SK-N-SH treated with all-trans-retinoic acid at 6 μM for 48 hours (cell line): Measurements from ENCODE around the gene DCAF5.

Source experiments
- ATAC-seq: fragments of 200-7000 bp; cut with Tn5 transposase; 3 replicates; pipeline ENCODE4 v1.9.1; 2020; ENCODE audit warnings: mild to moderate bottlenecking, moderate library complexity
- ARNTL ChIP-seq: fragments of 450-650 bp; formaldehyde crosslinking; IDR thresholded peaks from 2 replicates; pipeline ENCODE4 v1.5.0; 2020; ENCODE audit warnings: low read depth, mild to moderate bottlenecking, moderate library complexity, borderline replicate concordance
- BACH2 ChIP-seq: fragments of 250-450 bp; sonication (Bioruptor Pico); IDR thresholded peaks from 2 replicates; pipeline ENCODE4 v1.9.0; 2021; ENCODE audit warnings: mild to moderate bottlenecking, borderline replicate concordance
- CSDC2 ChIP-seq: fragments of 250-450 bp; sonication (Bioruptor Pico); IDR thresholded peaks from 2 replicates; pipeline ENCODE4 v1.5.0; 2020; ENCODE audit warnings: mild to moderate bottlenecking, moderate library complexity
- CSRNP3 ChIP-seq: fragments of 250-450 bp; sonication (Bioruptor Pico); IDR thresholded peaks from 2 replicates; pipeline ENCODE4 v1.5.1; 2021; ENCODE audit warnings: mild to moderate bottlenecking, moderate library complexity
- ESRRG ChIP-seq: fragments of 250-450 bp; sonication (Bioruptor Pico); IDR thresholded peaks from 2 replicates; pipeline ENCODE4 v1.6.1; 2021; ENCODE audit warnings: mild to moderate bottlenecking
- GLIS3 ChIP-seq: fragments of 250-450 bp; sonication (Bioruptor Pico); IDR thresholded peaks from 2 replicates; pipeline ENCODE4 v1.5.0; 2020; ENCODE audit warnings: mild to moderate bottlenecking, moderate library complexity
- ISL1 ChIP-seq: fragments of 250-450 bp; sonication (Bioruptor Pico); IDR thresholded peaks from 2 replicates; pipeline ENCODE4 v2.1.2; 2022; ENCODE audit warnings: mild to moderate bottlenecking, moderate library complexity
- OSR1 ChIP-seq: fragments of 250-450 bp; sonication (Bioruptor Pico); IDR thresholded peaks from 2 replicates; pipeline ENCODE4 v1.8.0; 2022; ENCODE audit warnings: moderate library complexity, mild to moderate bottlenecking, inconsistent platforms
- PATZ1 ChIP-seq: fragments of 250-450 bp; sonication (Bioruptor Pico); IDR thresholded peaks from 2 replicates; pipeline ENCODE4 v1.8.0; 2020; ENCODE audit warnings: mild to moderate bottlenecking, moderate library complexity, borderline replicate concordance
- PPARA ChIP-seq: fragments of 250-450 bp; sonication (Bioruptor Pico); IDR thresholded peaks from 2 replicates; pipeline ENCODE4 v1.5.0; 2020; ENCODE audit warnings: mild to moderate bottlenecking, borderline replicate concordance
- RARB ChIP-seq: fragments of 250-450 bp; sonication (Bioruptor Pico); IDR thresholded peaks from 2 replicates; pipeline ENCODE4 v1.8.0; 2021; ENCODE audit warnings: mild to moderate bottlenecking, moderate library complexity
- SNAI2 ChIP-seq: fragments of 250-450 bp; sonication (Bioruptor Pico); IDR thresholded peaks from 2 replicates; pipeline ENCODE4 v1.5.0; 2020; ENCODE audit warnings: mild to moderate bottlenecking, moderate library complexity
- TCF4 ChIP-seq: fragments of 250-450 bp; sonication (Bioruptor Pico); IDR thresholded peaks from 2 replicates; pipeline ENCODE4 v1.8.0; 2021; ENCODE audit warnings: mild to moderate bottlenecking, moderate library complexity, borderline replicate concordance
- TOX ChIP-seq: fragments of 250-450 bp; sonication (Bioruptor Pico); IDR thresholded peaks from 2 replicates; pipeline ENCODE4 v1.8.0; 2021; ENCODE audit warnings: mild to moderate bottlenecking, moderate library complexity, borderline replicate concordance
- TSHZ2 ChIP-seq: fragments of 250-450 bp; sonication (Bioruptor Pico); IDR thresholded peaks from 2 replicates; pipeline ENCODE4 v1.5.0; 2020; ENCODE audit warnings: mild to moderate bottlenecking, moderate library complexity
- ZC3H10 ChIP-seq: fragments of 250-450 bp; sonication (Bioruptor Pico); IDR thresholded peaks from 2 replicates; pipeline ENCODE4 v1.5.1; 2021; ENCODE audit warnings: mild to moderate bottlenecking, moderate library complexity
- ZFP3 ChIP-seq: fragments of 250-450 bp; sonication (Bioruptor Pico); IDR thresholded peaks from 2 replicates; pipeline ENCODE4 v1.5.0; 2020; ENCODE audit warnings: mild to moderate bottlenecking, moderate library complexity
- ZFP30 ChIP-seq: fragments of 450-650 bp; formaldehyde crosslinking; IDR thresholded peaks from 2 replicates; pipeline ENCODE4 v1.5.0; 2022; ENCODE audit warnings: mild to moderate bottlenecking, moderate library complexity
- ZNF565 ChIP-seq: fragments of 450-650 bp; formaldehyde crosslinking; conservative IDR thresholded peaks from 2 replicates; pipeline ENCODE4 v1.5.0; 2020; ENCODE audit warnings: low read depth, mild to moderate bottlenecking, moderate library complexity
- ZNF70 ChIP-seq: fragments of 450-650 bp; formaldehyde crosslinking; IDR thresholded peaks from 2 replicates; pipeline ENCODE4 v1.5.0; 2020; ENCODE audit warnings: mild to moderate bottlenecking, moderate library complexity
- ZNF8 ChIP-seq: fragments of 450-650 bp; formaldehyde crosslinking; IDR thresholded peaks from 2 replicates; pipeline ENCODE4 v1.5.0; 2020; ENCODE audit warnings: mild to moderate bottlenecking, moderate library complexity
- TF ChIP-seq, protein P1 (sequence below): fragments of 250-450 bp; sonication (Bioruptor Pico); IDR thresholded peaks from 2 replicates; pipeline ENCODE4 v1.5.1; 2020; ENCODE audit warnings: low read depth, mild to moderate bottlenecking, moderate library complexity

DCAF5 gene

DNA sequence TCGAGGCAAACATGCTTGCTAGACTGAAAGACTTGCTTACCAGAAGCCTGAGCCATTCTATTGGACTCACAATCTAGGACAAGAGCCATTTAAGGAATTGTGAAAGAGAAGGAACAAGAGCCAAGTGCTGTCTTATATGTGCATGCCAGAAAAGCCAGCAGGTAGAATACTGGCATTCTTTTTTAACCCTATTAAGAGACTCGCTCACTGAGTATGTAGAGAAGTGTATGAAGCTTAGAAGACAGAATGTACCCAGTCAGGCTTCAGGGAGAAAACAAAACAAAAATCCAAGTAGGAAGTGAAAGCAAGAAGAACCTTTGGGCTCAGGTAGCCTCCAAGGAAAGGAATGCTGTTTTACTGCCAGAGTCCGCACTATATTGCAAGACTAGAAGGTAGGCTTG, 65.9 kb downstream of the DCAF5 start (continued):
- no peak for TF ChIP-seq TOX (CRISPR knock-in tag)
- TF ChIP-seq SNAI2 (CRISPR knock-in tag) = no peak
- no peak for TF ChIP-seq TCF4
- no peak for TF ChIP-seq ZC3H10 (CRISPR knock-in tag)
- TF ChIP-seq RARB (CRISPR knock-in tag) = no peak
- TF ChIP-seq CSDC2 = no peak

GRCh38 chr14:69086537-69086936, 66.4 kb downstream of the DCAF5 start:
- ATAC-seq = no peak
- no peak for TF ChIP-seq CSDC2
- TF ChIP-seq TCF4 = no peak
- no peak for TF ChIP-seq GLIS3
- TF ChIP-seq TSHZ2 = no peak
- TF ChIP-seq BACH2 = no peak
- no peak for TF ChIP-seq SNAI2 (CRISPR knock-in tag)
- TF ChIP-seq ZC3H10 (CRISPR knock-in tag) = no peak

DNA sequence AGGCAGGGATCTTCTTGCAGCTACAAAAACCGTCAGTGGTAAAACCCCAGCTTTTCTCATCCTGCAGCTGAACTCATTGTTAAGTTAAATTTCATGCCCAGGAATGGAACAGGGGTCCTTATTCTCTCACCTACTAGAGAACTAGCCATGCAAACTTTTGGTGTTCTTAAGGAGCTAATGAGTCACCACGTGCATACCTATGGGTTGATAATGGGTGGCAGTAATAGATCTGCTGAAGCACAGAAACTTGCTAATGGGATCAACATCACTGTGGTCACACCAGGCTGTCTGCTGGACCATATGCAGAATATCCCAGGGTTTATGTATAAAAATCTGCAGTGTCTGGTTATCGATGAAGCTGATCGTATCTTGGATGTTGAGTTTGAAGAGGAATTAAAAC, 68.9 kb downstream of the DCAF5 start:
- no peak for ATAC-seq
- no peak for TF ChIP-seq BACH2
- no peak for TF ChIP-seq ISL1 (CRISPR knock-in tag)
- no peak for TF ChIP-seq TSHZ2
- TF ChIP-seq ZNF8 (CRISPR knock-in tag) = no peak
- no peak for TF ChIP-seq TOX (CRISPR knock-in tag)
- no peak for TF ChIP-seq ZFP30 (CRISPR knock-in tag)
- TF ChIP-seq GLIS3 = no peak
- no peak for TF ChIP-seq PATZ1 (CRISPR knock-in tag)
- no peak for TF ChIP-seq CSDC2
- no peak for TF ChIP-seq ZNF70 (CRISPR knock-in tag)
- TF ChIP-seq PPARA (CRISPR knock-in tag) = no peak
- TF ChIP-seq ZC3H10 (CRISPR knock-in tag) = no peak
- no peak for TF ChIP-seq ESRRG

DNA sequence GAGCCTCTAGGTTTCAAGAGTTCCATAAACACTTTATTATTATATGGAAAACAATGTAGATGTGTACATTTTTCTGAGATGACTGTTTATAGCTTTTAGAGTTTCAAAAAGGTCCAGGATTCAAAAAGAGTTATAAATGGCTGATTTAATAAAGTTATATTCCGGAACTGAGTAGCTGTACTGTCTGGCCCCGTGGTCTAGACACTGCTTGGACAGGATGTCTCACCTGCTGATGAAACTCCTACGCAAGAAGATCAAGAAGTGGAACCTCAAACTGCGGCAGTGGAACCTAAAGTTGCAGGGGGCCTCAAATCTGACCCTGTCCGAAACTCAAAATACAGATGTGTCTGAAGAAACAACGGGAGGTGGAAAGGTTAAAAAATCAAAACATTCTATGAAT, 69.7 kb downstream of the DCAF5 start:
- ATAC-seq = no peak
- TF ChIP-seq ZFP30 (CRISPR knock-in tag) (no peak), RARB (CRISPR knock-in tag) (no peak), CSRNP3 (CRISPR knock-in tag) (no peak), TOX (CRISPR knock-in tag) (no peak), ZNF565 (no peak), SNAI2 (CRISPR knock-in tag) (no peak), TSHZ2 (no peak), OSR1 (CRISPR knock-in tag) (no peak), GLIS3 (no peak), ZC3H10 (CRISPR knock-in tag) (no peak), CSDC2 (no peak), ZNF70 (CRISPR knock-in tag) (no peak), ESRRG (no peak), ZFP3 (CRISPR knock-in tag) (no peak), ARNTL (CRISPR knock-in tag) (no peak), BACH2 (no peak), ISL1 (CRISPR knock-in tag) (no peak)
- TF ChIP-seq, protein P1, sequence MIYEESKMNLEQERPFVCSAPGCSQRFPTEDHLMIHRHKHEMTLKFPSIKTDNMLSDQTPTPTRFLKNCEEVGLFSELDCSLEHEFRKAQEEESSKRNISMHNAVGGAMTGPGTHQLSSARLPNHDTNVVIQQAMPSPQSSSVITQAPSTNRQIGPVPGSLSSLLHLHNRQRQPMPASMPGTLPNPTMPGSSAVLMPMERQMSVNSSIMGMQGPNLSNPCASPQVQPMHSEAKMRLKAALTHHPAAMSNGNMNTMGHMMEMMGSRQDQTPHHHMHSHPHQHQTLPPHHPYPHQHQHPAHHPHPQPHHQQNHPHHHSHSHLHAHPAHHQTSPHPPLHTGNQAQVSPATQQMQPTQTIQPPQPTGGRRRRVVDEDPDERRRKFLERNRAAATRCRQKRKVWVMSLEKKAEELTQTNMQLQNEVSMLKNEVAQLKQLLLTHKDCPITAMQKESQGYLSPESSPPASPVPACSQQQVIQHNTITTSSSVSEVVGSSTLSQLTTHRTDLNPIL (CRISPR knock-in tag) = no peak
